Parathyroid adenoma (tissue), 2 donors: ENCODE measurements around the gene RMC1.
"Not testable (repeated sequence)": the region's sequence is repeated elsewhere in the genome, so short reads cannot be mapped to it uniquely, and the experiment has no call there.

Source experiments
- H2AFZ ChIP-seq: fragments of 300-600 bp; sonication (generic); one replicate; pipeline ENCODE4 v1.7.0; 2017; ENCODE audit warnings: antibody characterized with exemption, mild to moderate bottlenecking
- H3K27ac ChIP-seq: fragments of 300-600 bp; sonication (generic); one replicate; pipeline ENCODE4 v1.7.0; 2017
- H3K27me3 ChIP-seq: fragments of 300-600 bp; sonication (generic); one replicate; pipeline ENCODE4 v1.7.0; 2017; ENCODE audit warnings: low read length; ENCODE audit not compliant: control insufficient read depth, insufficient read depth
- H3K36me3 ChIP-seq: fragments of 300-600 bp; sonication (generic); one replicate; pipeline ENCODE4 v1.7.0; 2017; ENCODE audit warnings: low read length; ENCODE audit not compliant: control insufficient read depth, insufficient read depth
- H3K4me1 ChIP-seq: fragments of 300-600 bp; sonication (generic); one replicate; pipeline ENCODE4 v1.7.0; 2017; ENCODE audit warnings: control low read depth
- H3K4me2 ChIP-seq: fragments of 300-600 bp; sonication (generic); one replicate; pipeline ENCODE4 v1.7.0; 2017; ENCODE audit warnings: low read length
- H3K4me3 ChIP-seq: fragments of 300-600 bp; sonication (generic); one replicate; pipeline ENCODE4 v1.7.0; 2017; ENCODE audit warnings: low read depth, low read length
- H3K79me2 ChIP-seq: fragments of 300-600 bp; sonication (generic); one replicate; pipeline ENCODE4 v1.7.0; 2017; ENCODE audit warnings: control low read depth
- H3K9ac ChIP-seq: fragments of 300-600 bp; sonication (generic); one replicate; pipeline ENCODE4 v1.7.0; 2017; ENCODE audit warnings: mild to moderate bottlenecking
- H3K9me3 ChIP-seq: fragments of 300-600 bp; sonication (generic); one replicate; pipeline ENCODE4 v1.7.0; 2017; ENCODE audit warnings: low read length; ENCODE audit not compliant: control insufficient read depth
- TF ChIP-seq, protein P1 (sequence below): fragments of 300-600 bp; sonication (generic); IDR thresholded peaks from one replicate; pipeline ENCODE4 v1.7.0; 2017; ENCODE audit warnings: antibody characterized with exemption, mild to moderate bottlenecking
- donor health status: primary hyperparathyroidism.

Gene RMC1

DNA sequence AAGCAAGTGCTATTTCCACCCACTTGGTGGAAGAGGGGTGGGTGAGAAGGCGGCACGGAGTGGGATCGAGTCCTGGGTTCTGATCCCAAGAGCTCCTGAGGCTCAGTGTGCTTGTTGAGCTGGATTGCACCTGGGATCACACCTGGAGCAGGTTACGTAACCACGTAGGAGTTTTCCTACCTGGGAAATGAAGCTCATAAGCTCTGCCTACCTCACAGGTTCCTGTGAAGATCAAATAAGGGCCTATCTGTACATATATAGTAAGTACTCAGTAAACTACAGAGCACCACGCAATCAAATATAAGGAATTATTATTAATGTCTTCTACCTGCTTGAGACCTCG is 72.0 kb downstream of the RMC1 start:
- Histone ChIP-seq H3K79me2 (peaks cover 42% of the 10 kb centered on the region), H3K27ac (peak overlapping the region; percentile 47), H3K9me3 (no peaks in the 10 kb centered on the region), H3K36me3 (no peaks in the 10 kb centered on the region), H3K4me1 (peaks cover 33% of the 10 kb centered on the region), H2AFZ (no peak overlapping the region), H3K9ac (no peak overlapping the region), H3K4me3 (peak overlapping the region; percentile 12), H3K27me3 (no peaks in the 10 kb centered on the region), H3K4me2 (peak overlapping the region; percentile 59)
- TF ChIP-seq, protein P1, sequence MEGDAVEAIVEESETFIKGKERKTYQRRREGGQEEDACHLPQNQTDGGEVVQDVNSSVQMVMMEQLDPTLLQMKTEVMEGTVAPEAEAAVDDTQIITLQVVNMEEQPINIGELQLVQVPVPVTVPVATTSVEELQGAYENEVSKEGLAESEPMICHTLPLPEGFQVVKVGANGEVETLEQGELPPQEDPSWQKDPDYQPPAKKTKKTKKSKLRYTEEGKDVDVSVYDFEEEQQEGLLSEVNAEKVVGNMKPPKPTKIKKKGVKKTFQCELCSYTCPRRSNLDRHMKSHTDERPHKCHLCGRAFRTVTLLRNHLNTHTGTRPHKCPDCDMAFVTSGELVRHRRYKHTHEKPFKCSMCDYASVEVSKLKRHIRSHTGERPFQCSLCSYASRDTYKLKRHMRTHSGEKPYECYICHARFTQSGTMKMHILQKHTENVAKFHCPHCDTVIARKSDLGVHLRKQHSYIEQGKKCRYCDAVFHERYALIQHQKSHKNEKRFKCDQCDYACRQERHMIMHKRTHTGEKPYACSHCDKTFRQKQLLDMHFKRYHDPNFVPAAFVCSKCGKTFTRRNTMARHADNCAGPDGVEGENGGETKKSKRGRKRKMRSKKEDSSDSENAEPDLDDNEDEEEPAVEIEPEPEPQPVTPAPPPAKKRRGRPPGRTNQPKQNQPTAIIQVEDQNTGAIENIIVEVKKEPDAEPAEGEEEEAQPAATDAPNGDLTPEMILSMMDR: no peak

DNA sequence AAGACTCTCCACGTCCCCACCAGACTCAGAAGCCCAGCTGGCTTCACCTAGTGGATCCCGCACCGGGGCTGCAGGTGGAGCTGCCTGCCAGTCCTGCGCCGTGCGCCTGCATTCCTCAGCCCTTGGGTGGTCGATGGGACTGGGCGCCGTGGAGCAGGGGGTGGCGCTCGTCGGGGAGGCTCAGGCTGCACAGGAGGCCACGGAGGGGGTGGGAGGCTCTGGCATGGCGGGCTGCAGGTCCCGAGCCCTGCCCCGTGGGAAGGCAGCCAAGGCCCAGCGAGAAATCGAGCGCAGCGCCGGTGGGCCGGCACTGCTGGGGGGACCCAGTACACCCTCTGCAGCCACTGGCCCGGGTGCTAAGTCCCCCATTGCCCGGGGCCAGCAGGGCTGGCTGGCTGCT is 74.2 kb downstream of the RMC1 start:
- H3K4me1 ChIP-seq: peaks cover 52% of the 10 kb centered on the region
- not testable (repeated sequence) for H3K4me3 ChIP-seq, H3K9me3 ChIP-seq, H3K36me3 ChIP-seq, H3K9ac ChIP-seq, H2AFZ ChIP-seq, H3K4me2 ChIP-seq, H3K27me3 ChIP-seq, H3K27ac ChIP-seq
- H3K79me2 ChIP-seq: peaks cover 57% of the 10 kb centered on the region

DNA sequence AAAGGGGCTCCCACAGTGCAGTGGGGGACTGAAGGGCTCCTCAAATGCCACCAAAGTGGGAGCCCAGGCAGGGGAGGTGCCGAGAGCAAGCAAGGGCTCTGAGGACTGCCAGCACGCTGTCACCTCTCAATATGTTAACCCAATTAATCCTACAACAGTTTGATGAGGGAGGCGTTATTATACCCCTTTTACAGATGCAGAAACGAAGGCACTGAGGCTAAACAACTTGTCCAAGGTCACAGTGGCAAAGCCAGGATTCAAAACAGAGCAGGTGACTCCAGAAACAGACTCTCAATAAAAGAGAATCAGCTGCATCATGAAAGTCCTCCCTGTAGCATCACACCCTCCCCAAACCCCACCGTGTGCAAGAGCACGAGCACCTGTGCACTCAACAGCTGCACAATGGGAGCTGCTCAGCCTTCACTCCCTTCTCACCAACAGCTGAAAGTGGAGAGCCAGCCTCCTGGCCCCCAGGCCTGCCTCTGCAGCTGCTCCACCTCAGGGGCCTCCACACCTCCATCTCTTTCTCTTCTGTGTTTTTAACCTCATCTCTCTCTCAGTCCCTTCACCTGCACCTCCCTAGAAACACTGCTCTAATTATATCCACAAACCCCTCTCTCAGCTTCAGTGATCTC is 74.9 kb downstream of the RMC1 start:
- peaks cover 47% of the 10 kb centered on the region for H3K4me1 ChIP-seq
- no peak overlapping the region for H3K27ac ChIP-seq
- TF ChIP-seq, protein P1: no peak

DNA sequence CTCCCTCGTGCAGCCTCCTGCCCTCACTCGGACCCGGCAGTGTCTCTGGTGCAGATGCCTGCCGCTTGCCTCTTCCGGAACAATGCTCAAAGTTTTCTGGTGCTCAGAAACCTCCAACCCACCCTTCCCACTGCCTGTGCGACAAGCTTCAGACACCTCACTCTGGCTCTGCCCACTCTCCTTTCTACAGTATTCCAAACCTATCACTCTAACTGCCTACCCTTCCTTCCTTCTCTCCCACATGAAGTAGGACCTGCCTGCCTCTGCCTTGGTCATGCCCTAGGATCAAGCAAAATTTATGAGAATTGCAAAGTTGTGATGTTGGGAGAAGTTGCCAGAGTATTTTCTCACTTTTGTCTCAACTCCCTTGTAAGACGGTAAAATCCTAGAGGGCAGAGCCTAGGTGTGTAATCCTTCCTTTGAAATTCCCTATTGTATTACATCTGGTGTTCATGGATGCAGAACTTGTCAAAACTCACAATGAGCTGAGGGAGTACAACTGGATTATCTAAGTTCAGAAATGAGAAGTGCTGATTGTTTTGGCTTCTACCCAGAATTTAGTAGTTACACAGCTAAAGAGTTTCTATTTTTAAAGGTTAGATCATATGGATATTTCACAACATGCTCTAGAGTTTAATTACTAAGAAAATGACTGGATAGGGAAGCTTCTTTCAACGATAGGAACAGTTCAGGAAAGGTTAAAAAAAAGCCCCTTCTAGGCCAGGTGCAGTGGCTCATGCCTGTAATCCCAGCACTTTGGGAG is 75.8 kb downstream of the RMC1 start:
- Histone ChIP-seq H3K27me3 (no peaks in the 10 kb centered on the region), H3K4me2 (peak overlapping the region; percentile 41), H3K4me3 (peak overlapping the region; percentile 41), H2AFZ (no peak overlapping the region), H3K9ac (no peak overlapping the region), H3K79me2 (peaks cover 65% of the 10 kb centered on the region), H3K36me3 (no peaks in the 10 kb centered on the region), H3K4me1 (peaks cover 48% of the 10 kb centered on the region), H3K9me3 (no peaks in the 10 kb centered on the region), H3K27ac (peak overlapping the region; percentile 13)
- TF ChIP-seq, protein P1: no peak

More for the DNA sequence above, 74.9 kb downstream of the RMC1 start:
- Histone ChIP-seq H3K9me3 (no peaks in the 10 kb centered on the region), H3K79me2 (peaks cover 58% of the 10 kb centered on the region), H2AFZ (no peak overlapping the region), H3K9ac (no peak overlapping the region), H3K36me3 (no peaks in the 10 kb centered on the region), H3K4me3 (no peak overlapping the region), H3K4me2 (peak overlapping the region; percentile 41), H3K27me3 (no peaks in the 10 kb centered on the region)

DNA sequence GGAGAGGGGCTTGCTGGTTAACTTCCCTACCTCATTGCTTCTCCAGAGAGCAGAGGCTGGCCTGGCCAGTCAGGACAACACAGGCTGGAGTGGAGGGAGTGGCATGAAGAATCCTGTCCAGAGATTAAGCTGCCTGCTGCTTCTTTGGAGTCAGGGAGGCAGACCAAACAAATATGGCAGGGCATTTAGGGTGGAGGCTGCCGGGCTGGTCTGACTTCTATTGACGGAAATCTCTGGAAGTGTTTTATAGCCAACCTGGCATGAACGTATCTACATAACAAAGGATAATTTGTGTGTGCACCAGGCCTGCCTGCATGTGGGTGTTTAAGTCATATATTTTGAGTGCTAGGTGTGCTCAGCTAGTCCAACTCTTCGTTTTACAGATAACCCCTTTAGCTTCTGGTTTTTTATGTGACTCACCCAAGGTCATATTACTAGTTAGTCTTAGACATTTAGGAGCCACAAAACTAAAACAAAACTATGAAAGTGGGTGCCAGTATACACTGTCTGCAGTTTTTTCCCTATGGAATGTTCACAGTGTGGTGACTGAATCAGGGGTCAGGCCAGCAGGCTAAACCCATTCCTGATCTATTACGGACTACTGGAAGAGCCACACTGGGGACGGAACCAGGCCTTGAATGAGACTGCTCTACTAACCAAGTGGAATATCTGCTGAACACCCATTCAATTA is 77.5 kb downstream of the RMC1 start:
- H3K4me1 ChIP-seq: peaks cover 36% of the 10 kb centered on the region
- TF ChIP-seq, protein P1: no peak
- H3K36me3 ChIP-seq: no peaks in the 10 kb centered on the region
- H2AFZ ChIP-seq: no peak overlapping the region
- H3K27me3 ChIP-seq: no peaks in the 10 kb centered on the region
- peak overlapping the region; percentile 98 for H3K4me3 ChIP-seq
- H3K27ac ChIP-seq: peak overlapping the region; percentile 13
- no peak overlapping the region for H3K9ac ChIP-seq
- H3K79me2 ChIP-seq: peaks cover 72% of the 10 kb centered on the region
- H3K9me3 ChIP-seq: no peaks in the 10 kb centered on the region
- H3K4me2 ChIP-seq: peak overlapping the region; percentile 83
